D341Med (cell line): ENCODE measurements around the gene RNF144A.
"Not testable (repeated sequence)": the region's sequence is repeated elsewhere in the genome, so short reads cannot be mapped to it uniquely, and the experiment has no call there.

Experiments used
- DNase-seq: peaks from one replicate; pipeline ENCODE4 v3.0.0; 2012; ENCODE audit warnings: low spot score

RNF144A gene

GRCh38 chr2:6930923-6931647, 13.9 kb downstream of the RNF144A start:
- DNase-seq, result no peak

- no peak for DNase-seq
These were observed 14.5 kb downstream of the RNF144A start for GRCh38 chr2:6931753-6932152.

- DNase-seq, result no peak
These were observed 15.0 kb downstream of the RNF144A start for GRCh38 chr2:6932206-6932605.

GRCh38 chr2:6932828-6933227, 15.6 kb downstream of the RNF144A start:
- DNase-seq, result no peak

GRCh38 chr2:6933911-6934310, 16.7 kb downstream of the RNF144A start:
- DNase-seq, result no peak

GRCh38 chr2:6934345-6934744, 17.1 kb downstream of the RNF144A start:
- no peak for DNase-seq

- DNase-seq, result no peak
These were observed 17.8 kb downstream of the RNF144A start for GRCh38 chr2:6934758-6935651.

GRCh38 chr2:6935652-6936020, 18.4 kb downstream of the RNF144A start:
- DNase-seq, result not testable (repeated sequence)

- no peak for DNase-seq
These were observed 19.9 kb downstream of the RNF144A start for GRCh38 chr2:6937157-6937556.

GRCh38 chr2:6937582-6937981, 20.4 kb downstream of the RNF144A start:
- DNase-seq, result no peak

- no peak for DNase-seq
These were observed 21.9 kb downstream of the RNF144A start for GRCh38 chr2:6939071-6939470.

- DNase-seq, result no peak
These were observed 23.6 kb downstream of the RNF144A start for GRCh38 chr2:6940820-6941219.

- DNase-seq, result no peak
These were observed 24.3 kb downstream of the RNF144A start for GRCh38 chr2:6941299-6942046.

- DNase-seq, result no peak
These were observed 25.6 kb downstream of the RNF144A start for GRCh38 chr2:6942848-6943247.

GRCh38 chr2:6943523-6943922, 26.3 kb downstream of the RNF144A start:
- no peak for DNase-seq

- DNase-seq, result no peak
These were observed 26.8 kb downstream of the RNF144A start for GRCh38 chr2:6943971-6944370.

GRCh38 chr2:6944555-6944954, 27.3 kb downstream of the RNF144A start:
- DNase-seq, result no peak

- no peak for DNase-seq
These were observed 28.0 kb downstream of the RNF144A start for GRCh38 chr2:6945087-6945813.

- DNase-seq, result no peak
These were observed 28.6 kb downstream of the RNF144A start for GRCh38 chr2:6945821-6946220.

GRCh38 chr2:6946722-6947121, 29.5 kb downstream of the RNF144A start:
- DNase-seq, result no peak

- DNase-seq, result no peak
These were observed 30.9 kb downstream of the RNF144A start for GRCh38 chr2:6947929-6948676.
